HEK293T (cell line): ENCODE measurements around the gene STX4.

Source experiments
- ARNT ChIP-seq: fragments of 450-650 bp; IDR thresholded peaks from 2 replicates; pipeline ENCODE4 v1.6.1; 2017; ENCODE audit warnings: mild to moderate bottlenecking
- BHLHE40 ChIP-seq: fragments of 450-650 bp; IDR thresholded peaks from 2 replicates; pipeline ENCODE4 v1.6.1; 2016; ENCODE audit warnings: mild to moderate bottlenecking, moderate library complexity, borderline replicate concordance
- ELF4 ChIP-seq: fragments of 450-650 bp; IDR thresholded peaks from 2 replicates; pipeline ENCODE4 v1.6.1; 2017; ENCODE audit warnings: antibody characterized with exemption
- FOXA1 ChIP-seq: fragments of 450-650 bp; IDR thresholded peaks from 2 replicates; pipeline ENCODE4 v1.6.1; 2016; ENCODE audit warnings: mild to moderate bottlenecking
- FOXK2 ChIP-seq: fragments of 450-650 bp; IDR thresholded peaks from 2 replicates; pipeline ENCODE4 v1.6.1; 2016; ENCODE audit warnings: mild to moderate bottlenecking
- FOXM1 ChIP-seq: fragments of 450-650 bp; IDR thresholded peaks from 2 replicates; pipeline ENCODE4 v1.6.1; 2017; ENCODE audit warnings: mild to moderate bottlenecking, borderline replicate concordance
- HDGF ChIP-seq: fragments of 450-650 bp; IDR thresholded peaks from 2 replicates; pipeline ENCODE4 v1.6.1; 2017; ENCODE audit warnings: antibody characterized with exemption, borderline replicate concordance
- NFRKB ChIP-seq: fragments of 450-650 bp; IDR thresholded peaks from 2 replicates; pipeline ENCODE4 v1.6.1; 2016; ENCODE audit warnings: mild to moderate bottlenecking, moderate library complexity
- SP1 ChIP-seq: fragments of 450-650 bp; IDR thresholded peaks from 2 replicates; pipeline ENCODE4 v1.6.1; 2017
- SUZ12 ChIP-seq: fragments of 450-650 bp; IDR thresholded peaks from 2 replicates; pipeline ENCODE4 v1.6.1; 2016; ENCODE audit warnings: mild to moderate bottlenecking
- TARDBP ChIP-seq: fragments of 450-650 bp; IDR thresholded peaks from 2 replicates; pipeline ENCODE4 v1.6.1; 2016
- ZNF384 ChIP-seq: fragments of 450-650 bp; IDR thresholded peaks from 2 replicates; pipeline ENCODE4 v1.6.1; 2016
- TF ChIP-seq, protein P1 (sequence below): fragments of 450-650 bp; IDR thresholded peaks from 2 replicates; pipeline ENCODE4 v1.6.1; 2016

- TF ChIP-seq SP1 (no peak), FOXA1 (no peak), SUZ12 (no peak), BHLHE40 (no peak), FOXM1 (no peak), TARDBP (no peak), HDGF (no peak), ARNT (no peak), ELF4 (no peak), FOXK2 (no peak), NFRKB (no peak), ZNF384 (no peak)
- TF ChIP-seq, protein P1, sequence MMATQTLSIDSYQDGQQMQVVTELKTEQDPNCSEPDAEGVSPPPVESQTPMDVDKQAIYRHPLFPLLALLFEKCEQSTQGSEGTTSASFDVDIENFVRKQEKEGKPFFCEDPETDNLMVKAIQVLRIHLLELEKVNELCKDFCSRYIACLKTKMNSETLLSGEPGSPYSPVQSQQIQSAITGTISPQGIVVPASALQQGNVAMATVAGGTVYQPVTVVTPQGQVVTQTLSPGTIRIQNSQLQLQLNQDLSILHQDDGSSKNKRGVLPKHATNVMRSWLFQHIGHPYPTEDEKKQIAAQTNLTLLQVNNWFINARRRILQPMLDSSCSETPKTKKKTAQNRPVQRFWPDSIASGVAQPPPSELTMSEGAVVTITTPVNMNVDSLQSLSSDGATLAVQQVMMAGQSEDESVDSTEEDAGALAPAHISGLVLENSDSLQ, result no peak
These were observed 35.3 kb upstream of the STX4 start for GRCh38 chr16:30997725-30998711.
